Hindlimb muscle (tissue), 1 donor: Measurements from ENCODE around the gene CREG2. TPM values are rescaled to one million over a fixed set of nuclear protein-coding genes. Genes with fewer than 3 reads are reported as not detected.

ENCODE experiments used
- DNase-seq: peaks from one replicate; pipeline ENCODE4 v3.0.0-alpha.2; 2013
- polyA plus RNA-seq: library from polyadenylated mRNA; unstranded; fragments of 120-200 nt; gene quantifications from one replicate; pipeline ENCODE4 v1.2.1, GENCODE V29; 2013; ENCODE audit not compliant: insufficient read length

Gene CREG2
- polyA plus RNA-seq, 1 donor = 6.7 TPM

DNA sequence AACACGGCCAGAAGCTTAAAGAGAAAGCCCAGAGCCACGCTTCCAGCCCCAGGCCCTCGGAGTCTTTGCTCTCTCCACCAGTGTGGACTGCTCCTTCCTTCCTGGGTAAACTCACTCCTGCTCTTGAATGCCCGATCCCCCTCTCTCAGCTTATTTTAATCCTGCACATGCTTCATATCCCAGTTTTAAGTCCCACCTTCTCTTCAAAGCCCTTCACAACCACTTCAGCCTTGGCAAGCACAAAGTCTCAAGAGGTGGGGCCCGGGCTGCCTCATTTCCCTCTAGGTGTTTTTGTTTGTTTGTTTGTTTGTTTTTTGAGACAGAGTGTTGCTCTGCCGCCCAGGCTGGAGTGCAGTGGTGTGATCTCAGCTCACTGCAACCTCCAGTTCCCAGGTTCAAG is 21.6 kb upstream of the CREG2 start:
- DNase-seq = no peak

DNA sequence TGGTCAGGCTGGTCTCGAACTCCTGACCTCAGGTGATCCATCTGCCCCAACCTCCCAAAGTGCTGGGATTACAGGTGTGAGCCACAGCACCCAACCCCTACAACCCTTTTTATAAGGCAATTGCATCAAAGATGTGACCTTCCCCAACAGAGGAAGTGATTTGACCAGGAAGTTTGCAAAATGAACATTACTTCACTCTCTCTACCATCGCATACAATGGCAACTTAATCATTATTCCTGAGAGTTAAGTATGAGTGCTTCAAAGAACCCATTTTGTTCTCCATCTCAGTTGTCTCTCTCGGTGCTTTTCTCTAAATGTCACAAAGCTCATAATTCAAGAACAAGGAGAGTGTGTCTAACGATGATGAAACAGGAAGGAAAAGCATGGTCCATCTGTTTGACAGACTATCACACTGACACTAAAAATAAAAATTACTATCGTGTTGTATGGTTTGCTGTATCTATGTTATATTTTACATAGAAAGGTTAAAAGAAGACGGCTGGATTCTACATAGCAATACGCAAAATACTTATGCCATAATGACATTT is 18.1 kb upstream of the CREG2 start:
- no peak for DNase-seq

DNA sequence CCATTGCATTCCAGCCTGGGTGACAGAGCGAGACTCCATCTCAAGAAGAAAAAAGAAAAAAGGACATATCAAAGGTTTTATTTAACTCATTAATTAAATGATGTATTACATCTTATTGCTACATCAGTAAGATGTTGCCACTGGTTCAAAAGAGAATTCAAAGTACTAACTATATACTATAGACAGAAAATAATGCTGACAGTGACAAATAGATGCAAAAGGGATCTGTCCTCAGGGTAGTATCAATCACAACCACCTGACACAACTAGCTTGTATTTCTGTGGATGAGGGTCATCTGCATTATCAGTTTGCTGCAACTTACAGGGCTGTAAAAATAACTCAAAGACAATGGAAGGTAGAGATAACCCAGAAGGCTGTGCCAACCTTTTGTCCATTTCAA is 16.4 kb upstream of the CREG2 start:
- no peak for DNase-seq

DNA sequence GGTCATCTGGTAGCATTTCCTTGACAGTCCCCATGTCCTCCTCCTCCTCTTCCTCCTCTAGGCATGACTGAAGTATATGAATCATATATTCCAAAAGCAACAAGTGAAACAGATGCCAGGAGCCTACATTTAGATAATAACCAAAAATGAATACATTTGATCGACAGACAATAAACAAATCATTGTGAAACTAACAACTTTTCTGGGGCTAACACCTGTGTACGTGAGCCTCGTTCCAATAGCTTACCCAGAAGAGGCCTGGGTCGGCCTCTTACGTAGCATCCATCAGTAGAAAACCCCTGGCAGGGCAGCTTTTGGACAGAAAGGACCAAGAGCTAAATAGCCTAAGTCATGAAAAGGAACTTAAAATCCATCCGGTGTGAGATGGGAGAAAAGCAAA is 15.3 kb upstream of the CREG2 start:
- no peak for DNase-seq

DNA sequence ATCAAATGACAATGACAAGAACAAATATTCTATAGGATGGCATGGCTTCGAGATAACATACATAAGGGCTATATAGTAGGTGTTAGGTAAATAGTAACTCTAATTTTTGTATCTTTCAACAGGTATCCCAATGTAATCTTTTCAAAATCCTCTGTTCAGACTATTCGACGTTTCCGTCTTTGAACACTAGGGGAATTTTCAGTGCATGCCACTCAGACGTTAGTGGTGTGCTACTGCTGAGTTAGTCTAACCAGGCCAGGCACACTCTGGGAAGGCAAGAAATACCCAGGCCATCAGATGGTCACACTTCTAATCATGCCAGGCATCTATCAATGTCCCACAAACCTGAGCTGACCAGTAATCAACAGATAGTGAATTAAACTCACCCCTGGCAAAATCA is 14.6 kb upstream of the CREG2 start:
- DNase-seq = no peak

DNA sequence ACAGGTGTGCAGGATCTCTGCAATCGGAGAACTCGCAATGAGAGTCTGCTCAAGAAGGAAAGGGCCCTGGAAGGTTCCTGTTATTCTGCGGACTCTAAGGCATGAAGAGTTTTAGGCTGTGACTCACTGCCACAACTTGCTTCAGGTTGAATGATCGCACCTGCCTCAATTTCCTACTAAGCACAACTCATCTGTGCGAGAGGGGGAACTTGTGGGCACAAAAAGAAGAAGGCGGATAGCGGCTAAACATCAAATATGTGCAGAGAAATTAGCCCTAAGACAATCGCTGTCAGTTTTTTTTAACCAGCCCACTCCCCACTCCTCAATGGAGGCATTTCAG is 14.0 kb upstream of the CREG2 start:
- no peak for DNase-seq

DNA sequence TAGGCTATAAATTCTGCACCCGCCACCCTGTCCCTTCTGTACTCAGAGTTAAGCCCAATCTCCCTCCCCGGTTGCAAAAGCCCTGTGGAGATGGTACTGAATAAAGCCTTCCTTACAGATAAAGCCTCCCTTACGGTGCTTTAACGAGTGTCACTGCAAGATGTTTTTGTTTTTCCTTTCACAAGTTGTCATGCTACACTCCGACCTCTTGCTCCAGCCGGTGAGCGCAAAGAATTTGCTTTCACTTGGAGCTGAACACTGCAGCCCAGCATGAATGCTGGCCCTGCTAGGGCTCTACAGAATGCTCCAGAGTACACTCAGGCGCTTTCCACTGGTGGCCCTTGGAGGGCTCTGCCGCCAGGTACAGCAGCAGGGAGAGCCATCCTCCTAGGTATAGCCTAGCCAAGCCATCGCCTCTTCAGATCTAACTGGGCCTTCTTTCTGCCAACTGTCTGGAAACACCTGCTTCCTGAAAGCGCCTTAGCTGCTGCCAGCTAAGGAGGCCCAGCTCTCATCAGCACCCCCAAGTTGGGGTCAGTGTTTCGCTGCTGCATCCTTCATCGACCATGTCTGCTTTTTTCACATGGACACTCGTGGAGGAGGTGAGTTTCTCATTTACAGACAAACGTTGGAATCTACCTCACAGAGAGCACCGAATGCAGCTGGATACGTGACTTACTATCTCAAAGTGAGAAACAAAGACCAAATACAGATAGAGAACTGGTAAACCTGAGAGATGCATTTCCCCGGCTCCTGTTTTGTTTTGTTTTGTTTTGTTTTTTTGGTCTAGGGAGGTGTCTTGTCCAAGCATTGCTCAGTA is 13.4 kb upstream of the CREG2 start:
- no peak for DNase-seq

DNA sequence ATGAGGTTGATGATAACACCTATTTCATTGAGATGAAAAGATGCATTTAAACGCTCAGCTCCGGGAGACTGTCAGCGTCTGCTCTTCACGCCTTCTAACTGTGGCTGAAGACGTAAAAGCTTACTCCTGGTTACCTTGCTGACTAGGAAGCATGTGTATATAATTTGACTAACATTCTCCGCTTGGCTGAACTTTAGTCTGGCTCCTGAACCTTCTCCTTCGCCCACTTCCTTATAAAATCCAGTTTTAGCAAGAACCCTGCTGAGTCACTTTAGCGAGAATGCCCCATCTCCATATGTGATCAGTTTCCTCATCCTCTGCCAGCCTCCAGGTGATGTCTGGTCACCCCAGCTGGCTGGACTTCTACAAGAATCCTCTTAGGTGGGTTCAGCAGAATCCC is 12.7 kb upstream of the CREG2 start:
- DNase-seq = no peak

DNA sequence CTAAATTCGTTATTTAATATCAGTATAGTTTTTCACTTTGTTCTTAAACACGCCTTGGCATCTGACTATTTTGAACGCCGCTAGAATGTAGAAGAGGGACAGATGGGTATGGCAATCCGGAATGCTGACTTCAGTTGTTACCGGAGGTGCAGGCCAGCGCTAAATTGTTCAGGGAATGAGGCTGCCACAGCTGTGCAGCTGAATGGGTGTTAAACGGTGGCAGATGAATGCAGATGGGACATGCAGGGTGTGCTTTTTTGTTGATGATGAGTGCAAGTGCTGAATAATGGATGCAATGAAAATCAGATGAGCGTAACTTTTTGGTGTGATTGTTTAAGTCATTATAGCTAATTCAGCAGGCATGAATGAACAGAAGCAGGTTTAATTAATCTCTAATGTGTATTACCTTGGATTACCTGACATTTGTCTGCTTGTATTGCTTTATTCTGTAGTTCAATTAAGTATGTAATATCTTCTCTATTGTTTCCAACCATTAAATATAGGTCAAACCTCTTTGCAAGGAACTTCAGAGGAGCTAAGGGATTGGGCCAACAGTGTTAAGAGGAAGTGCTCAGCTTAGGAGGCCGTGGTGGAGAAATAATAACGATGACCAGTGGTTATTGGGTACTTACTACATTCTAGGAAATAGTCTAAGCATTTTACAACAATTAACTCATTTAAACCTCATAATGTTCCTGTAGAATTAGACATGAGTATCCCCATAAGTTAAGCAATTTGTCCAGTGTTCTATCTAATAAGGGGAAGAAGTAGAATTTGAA is 11.9 kb upstream of the CREG2 start:
- DNase-seq = no peak

DNA sequence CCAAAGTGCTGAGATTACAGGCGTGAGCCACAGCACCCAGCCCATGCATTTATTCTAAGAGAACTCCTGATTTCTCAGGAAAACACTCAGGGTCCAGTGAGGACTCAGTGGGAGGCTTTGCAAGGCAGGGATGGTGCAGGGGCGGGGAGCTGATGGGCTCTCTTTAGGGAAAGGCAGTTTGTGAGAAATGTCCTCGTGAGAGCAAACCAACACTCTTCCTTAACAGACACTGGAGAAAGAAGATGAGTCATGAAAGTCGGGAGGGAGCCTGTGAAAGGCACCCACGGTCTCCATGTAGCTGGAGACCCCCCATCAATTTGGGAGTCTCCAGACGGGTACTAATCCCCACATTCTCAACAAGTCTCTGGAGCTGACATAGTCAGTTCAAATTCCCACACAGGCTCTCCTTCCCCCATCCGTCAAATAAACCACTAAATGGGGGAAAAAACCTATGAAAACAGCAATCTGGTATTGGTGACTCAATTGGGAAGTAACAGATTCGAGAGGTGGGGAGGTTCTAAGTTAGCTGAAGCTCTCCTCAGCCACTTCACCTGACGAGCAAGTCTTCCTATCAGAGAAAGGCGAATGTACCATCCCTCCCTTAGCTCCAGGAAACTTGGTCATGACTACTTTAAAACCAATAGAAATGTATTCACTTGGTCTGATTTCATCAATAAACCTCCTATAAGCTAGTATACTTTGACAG is 11.0 kb upstream of the CREG2 start:
- DNase-seq = no peak

DNA sequence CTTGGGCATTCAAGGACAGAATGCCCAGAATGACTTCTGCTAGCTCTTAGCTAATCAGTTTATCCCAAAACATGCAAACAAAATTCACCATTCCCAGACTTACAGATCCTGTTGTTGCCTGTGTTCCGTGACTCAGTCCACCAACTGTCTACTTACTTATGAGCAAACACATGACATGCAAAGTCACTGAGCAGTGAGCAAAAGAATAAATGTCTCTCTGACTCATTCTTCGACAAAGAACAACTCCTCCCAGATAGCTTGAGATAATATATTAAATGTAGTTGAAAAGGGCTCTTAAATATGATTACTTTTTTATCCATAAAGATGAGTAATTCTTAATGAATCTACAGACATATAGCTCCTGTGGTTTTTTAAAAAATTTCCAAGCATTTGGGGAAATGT is 9.0 kb upstream of the CREG2 start:
- no peak for DNase-seq

DNA sequence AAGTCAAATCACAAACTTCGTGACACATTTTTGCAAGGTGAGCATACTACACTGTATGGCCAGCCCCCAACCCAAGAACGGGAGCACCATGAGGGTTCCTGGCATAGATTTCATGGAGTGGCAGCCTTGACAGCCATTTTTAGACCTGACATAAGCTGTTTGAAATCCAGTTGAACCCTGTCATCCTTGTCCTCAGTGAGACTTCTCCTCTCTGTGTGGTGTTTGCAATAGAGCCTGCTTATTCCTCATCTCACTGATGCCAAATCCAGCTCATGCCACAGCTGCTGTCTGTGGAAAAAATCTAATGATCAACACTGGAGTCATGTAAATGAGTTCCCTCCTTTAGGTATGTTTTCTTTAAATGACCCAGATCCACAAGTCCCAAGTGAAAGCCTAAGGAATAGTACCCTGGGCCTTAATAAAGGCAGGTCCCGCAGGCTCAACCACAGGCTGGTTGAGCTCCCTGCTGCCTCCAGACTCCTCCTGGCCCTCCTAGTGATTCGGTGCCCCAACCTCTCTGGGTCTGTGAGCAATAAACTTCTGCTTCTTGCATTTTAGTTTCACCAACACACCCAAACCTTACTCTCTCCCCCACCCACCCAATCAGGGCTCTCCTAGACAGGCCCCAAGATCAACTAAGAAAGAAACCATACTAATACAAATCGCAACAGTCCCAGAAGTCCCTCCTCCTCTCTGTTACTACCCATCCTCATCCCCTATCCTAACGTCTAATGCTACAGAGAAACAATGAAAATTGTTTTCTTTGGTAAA is 8.4 kb upstream of the CREG2 start:
- no peak for DNase-seq

DNA sequence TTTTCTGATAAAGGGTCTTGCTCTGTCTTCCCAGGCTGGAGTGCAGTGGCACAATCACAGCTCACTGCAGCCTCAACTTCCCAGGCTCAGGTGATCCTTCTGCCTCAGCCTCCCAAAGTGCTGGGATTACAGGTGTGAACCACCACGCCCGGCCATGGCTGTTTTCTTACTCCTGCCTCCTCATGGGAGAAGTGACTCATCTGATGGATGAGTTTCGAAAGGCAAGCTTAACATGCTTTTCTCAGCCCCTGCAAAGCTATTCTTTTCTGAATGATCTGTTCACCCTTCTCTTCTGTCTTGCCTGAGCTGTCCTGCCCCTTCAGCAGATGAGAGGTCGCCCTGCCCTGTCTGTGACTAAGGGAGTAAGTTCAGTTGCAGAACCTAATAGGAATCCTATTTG is 929 bp upstream of the CREG2 start:
- no peak for DNase-seq

DNA sequence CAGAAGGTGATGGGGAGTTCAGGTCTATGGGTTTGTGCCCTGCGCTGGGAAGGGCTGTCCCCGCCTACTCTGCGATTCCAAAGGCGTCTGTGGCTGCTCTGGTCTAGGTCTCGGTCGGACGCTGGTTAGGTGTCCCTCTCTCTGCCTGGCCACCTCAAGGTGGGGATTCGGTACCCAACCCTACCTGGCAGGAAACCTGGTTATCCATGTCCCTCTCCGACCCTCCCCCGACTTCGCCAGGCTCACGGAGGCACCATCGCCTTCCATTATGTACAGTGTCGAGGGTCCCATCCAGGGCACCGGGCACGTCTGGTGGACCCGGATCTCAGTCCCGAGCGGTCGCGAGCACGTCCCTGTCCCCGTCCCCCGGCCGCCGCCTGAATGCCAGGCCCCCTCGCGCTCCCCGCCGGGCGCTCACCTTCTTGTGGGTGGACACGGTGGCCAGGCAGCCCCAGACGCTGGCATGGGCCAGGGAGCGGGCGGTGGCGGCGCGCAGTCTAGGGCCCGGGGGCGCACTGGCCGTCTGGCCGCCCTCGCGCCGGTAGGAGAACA is 628 bp downstream of the CREG2 start:
- DNase-seq = no peak

DNA sequence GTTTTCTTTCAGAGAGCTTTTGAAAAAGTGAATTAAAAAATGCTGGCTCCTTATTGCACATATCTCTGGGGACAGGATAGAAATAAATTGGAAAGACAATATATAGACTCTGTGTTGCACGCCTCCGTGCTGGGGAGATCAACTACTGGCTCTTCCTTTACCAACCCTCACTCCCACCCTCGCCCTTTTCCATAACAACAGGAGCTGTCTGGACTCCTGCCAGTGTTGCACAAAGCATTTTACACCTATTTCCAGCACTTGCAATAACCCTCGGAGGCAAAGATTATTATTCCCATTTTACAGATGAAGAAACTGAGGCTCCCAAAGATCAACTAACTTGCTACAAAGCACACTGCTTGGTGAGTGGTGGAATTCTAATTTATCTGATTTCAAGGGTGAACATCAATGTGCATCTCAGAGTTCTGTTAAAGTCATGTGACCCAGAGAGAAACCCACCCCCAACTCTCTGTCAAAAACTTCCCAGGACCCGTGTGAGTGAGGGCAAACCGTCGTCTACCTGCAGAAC is 4.2 kb downstream of the CREG2 start:
- DNase-seq = no peak

DNA sequence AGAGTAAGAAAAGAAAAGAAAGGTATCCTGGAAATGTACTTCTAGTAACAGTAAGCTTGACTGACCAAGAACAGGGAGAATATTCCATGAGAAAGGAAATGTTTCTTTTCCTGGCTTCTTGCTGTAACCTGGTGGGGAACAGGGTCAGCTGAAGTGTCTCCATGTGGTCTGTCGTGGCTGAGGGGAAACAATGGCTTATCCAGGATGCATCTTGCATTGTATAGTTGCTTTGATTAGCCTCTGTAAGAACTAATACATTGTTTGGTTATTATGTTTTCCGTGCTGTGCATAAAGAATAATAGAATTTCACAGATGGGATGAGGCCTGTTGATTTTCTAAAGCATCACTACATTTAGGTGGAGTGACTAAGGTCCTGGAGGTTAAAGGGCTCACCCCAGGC is 4.9 kb downstream of the CREG2 start:
- no peak for DNase-seq

DNA sequence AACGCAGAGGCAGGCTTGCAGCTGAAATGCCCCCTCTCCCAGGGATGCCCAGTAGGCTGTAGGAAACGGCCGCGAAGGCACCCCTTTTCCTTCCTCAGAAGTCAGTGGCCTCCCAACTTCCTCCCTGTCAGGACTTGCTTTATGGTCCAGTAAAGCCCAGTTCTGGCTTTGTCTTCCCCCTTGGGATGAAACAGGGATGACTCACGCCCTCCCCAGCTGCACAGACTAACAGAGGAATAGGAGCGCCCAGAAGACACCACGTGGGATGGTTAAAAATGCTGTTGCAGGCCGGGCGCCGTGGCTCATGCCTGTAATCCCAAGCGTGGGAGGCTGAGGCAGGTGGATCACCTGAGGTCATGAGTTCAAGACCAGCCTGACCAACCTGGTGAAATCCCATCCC is 6.9 kb downstream of the CREG2 start:
- DNase-seq = no peak

DNA sequence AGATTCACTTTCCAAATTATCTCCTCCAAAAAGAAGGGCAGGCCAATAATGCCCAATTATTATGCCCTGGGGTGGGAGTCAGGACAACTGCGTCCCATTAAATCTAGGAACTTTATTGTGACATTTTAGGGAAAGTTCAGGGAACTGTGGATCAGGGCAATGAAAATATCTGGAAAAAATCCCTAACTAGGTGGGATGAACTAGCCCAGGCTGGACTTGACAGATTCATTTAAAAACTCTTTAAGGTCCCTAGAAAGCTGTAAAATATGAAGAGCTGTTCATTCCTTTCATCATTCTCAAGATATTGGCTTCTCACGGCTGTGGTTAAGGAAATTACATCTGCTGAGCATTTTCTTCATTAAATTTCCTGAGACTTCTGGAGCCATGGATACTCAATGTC is 8.2 kb downstream of the CREG2 start:
- no peak for DNase-seq

DNA sequence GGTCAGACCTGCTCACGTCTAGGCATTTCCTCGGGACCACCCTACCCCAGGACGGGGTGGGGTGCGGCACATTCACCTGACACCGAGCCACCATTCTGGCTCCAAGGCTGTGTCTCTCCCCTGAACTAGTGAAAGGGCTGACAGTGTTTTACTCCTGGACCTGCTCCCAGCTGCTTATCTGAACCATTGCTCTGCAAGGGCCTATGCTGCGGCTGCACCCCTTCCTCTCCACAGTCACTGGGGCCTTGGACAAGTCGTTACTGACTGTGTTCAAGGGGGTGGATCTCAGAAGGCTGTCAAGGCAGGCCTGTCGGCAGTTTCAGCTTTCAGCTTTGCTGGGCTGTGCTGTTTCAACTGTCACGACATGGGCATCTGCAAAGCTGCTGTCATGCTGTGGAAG is 11.7 kb downstream of the CREG2 start:
- DNase-seq = no peak

DNA sequence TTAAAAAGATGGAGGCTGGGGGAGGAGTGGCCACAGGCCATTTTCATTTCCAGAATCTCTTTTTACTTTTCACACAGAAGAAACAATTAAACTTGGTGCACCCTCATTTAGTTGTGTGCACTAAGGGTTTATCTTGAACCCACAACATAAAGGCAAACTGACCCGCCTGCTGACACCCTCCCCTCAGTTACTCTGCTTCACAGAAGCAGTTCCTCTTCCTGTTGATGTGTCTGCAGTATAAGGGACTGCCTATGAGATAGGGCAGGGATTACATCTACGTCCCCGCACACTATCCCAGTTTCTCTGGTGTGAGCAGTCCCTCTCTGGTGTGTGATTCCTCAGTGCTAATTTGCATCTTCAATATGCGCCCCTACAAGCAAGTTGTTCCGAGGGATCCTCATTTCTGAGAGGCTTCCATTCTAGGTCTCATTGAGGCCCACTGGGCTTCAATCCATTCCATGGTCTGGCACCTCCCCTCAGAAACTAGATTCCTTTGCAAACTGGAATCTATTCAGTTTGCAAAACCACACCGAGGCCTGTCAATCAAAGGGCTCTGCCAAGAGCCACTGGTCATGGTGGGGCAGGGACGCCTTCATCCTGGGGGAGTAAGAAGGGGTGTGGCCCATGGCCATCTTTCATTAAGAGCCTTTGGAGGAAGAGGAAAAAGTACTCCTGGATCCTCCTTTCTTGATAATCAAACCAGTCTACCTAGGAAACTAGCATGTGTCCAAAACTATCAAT is 12.3 kb downstream of the CREG2 start:
- no peak for DNase-seq

DNA sequence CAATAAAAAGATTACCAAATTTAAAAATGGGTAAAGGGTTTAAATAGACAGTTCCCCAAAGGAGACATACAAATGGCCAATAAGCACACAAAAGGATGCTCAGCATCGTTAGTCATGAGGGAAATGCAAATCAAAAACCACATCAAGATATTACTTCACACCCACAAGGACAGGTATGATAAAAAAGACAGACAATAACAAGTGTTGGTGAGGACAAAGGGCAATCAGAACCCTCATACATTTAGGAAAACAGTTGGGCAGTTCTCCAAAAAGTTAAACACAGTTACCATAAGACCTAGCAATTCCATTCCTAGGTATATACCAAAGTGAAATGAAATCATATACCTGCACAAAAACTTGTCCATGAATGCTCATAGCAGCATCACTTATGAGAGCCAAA is 14.5 kb downstream of the CREG2 start:
- DNase-seq = no peak
